Ramos (cell line): ENCODE results near the gene CFAP20DC.

ENCODE experiments used
- in situ Hi-C: fragments of 300-500 bp; cut with MboI; formaldehyde crosslinking; loops from one replicate; pipeline ENCODE4 v1.14.3; 2022; ENCODE audit warnings: low sequenced_read_pairs; ENCODE audit not compliant: unreplicated experiment

The CFAP20DC gene

GRCh38 chr3:58766587-58767282 is 283.1 kb downstream of the CFAP20DC start:
- in situ Hi-C loops = no loop called here

GRCh38 chr3:58755150-58755549 is 294.7 kb downstream of the CFAP20DC start:
- in situ Hi-C loops = no loop called here

GRCh38 chr3:58754074-58754473 is 295.8 kb downstream of the CFAP20DC start:
- in situ Hi-C loops = no loop called here

GRCh38 chr3:58751882-58752567 is 297.8 kb downstream of the CFAP20DC start:
- in situ Hi-C loops = no loop called here

GRCh38 chr3:58751235-58751634 is 298.6 kb downstream of the CFAP20DC start:
- in situ Hi-C loops = no loop called here

- in situ Hi-C loops = no loop called here
Measured at GRCh38 chr3:58749948-58750347, 299.9 kb downstream of the CFAP20DC start.

- in situ Hi-C loops = no loop called here
Measured at GRCh38 chr3:58748024-58748423, 301.8 kb downstream of the CFAP20DC start.

- in situ Hi-C loops = no loop called here
Measured at GRCh38 chr3:58746758-58747157, 303.1 kb downstream of the CFAP20DC start.

- in situ Hi-C loops = no loop called here
Measured at GRCh38 chr3:58743296-58743695, 306.5 kb downstream of the CFAP20DC start.

GRCh38 chr3:58742239-58742638 is 307.6 kb downstream of the CFAP20DC start:
- in situ Hi-C loops = no loop called here

GRCh38 chr3:58737644-58738043 is 312.2 kb downstream of the CFAP20DC start:
- in situ Hi-C loops = no loop called here

GRCh38 chr3:58731673-58732072 is 318.2 kb downstream of the CFAP20DC start:
- in situ Hi-C loops = no loop called here

- in situ Hi-C loops = no loop called here
Measured at GRCh38 chr3:58728723-58729122, 321.1 kb downstream of the CFAP20DC start.

- in situ Hi-C loops = no loop called here
Measured at GRCh38 chr3:58725326-58725853, 324.4 kb downstream of the CFAP20DC start.

- in situ Hi-C loops = no loop called here
Measured at GRCh38 chr3:58724336-58724735, 325.5 kb downstream of the CFAP20DC start.

GRCh38 chr3:58723173-58723572 is 326.7 kb downstream of the CFAP20DC start:
- in situ Hi-C loops = no loop called here

GRCh38 chr3:58722561-58722960 is 327.3 kb downstream of the CFAP20DC start:
- in situ Hi-C loops = no loop called here

GRCh38 chr3:58720526-58720925 is 329.3 kb downstream of the CFAP20DC start:
- in situ Hi-C loops = no loop called here

GRCh38 chr3:58719684-58720083 is 330.1 kb downstream of the CFAP20DC start:
- in situ Hi-C loops = no loop called here

- in situ Hi-C loops = no loop called here
Measured at GRCh38 chr3:58713715-58714401, 336.0 kb downstream of the CFAP20DC start.

- in situ Hi-C loops = no loop called here
Measured at GRCh38 chr3:58711871-58712270, 338.0 kb downstream of the CFAP20DC start.
